Fibroblast of lung (primary cell): ENCODE results near the gene CNTN4. TPM values are rescaled to one million over a fixed set of nuclear protein-coding genes. Genes with fewer than 3 reads are reported as not detected.

Experiments
- DNase-seq, 2 donors: peaks; one replicate each; pipeline versions ENCODE4 v3.0.0 to v3.0.0-alpha.2; 2010; ENCODE audit warnings: low read depth in 2 of 2
- H2AFZ ChIP-seq: 2 replicates; pipeline ENCODE4 v1.5.1; 2012; ENCODE audit warnings: low read length, control low read depth, inconsistent platforms
- H3K27ac ChIP-seq: 2 replicates; pipeline ENCODE4 v1.5.1; 2011; ENCODE audit warnings: low read length, control low read depth; ENCODE audit not compliant: insufficient read depth
- H3K27me3 ChIP-seq: 2 replicates; pipeline ENCODE4 v1.5.1; 2011; ENCODE audit warnings: mild to moderate bottlenecking, low read length; ENCODE audit not compliant: control insufficient read depth, insufficient read depth
- H3K36me3 ChIP-seq: 2 replicates; pipeline ENCODE4 v1.5.1; 2011; ENCODE audit warnings: low read length; ENCODE audit not compliant: control insufficient read depth, insufficient read depth
- H3K4me1 ChIP-seq: 2 replicates; pipeline ENCODE4 v1.5.1; 2011; ENCODE audit warnings: low read length; ENCODE audit not compliant: control insufficient read depth, insufficient read depth; ENCODE audit errors: extremely low read depth
- H3K4me2 ChIP-seq: 2 replicates; pipeline ENCODE4 v1.5.1; 2011; ENCODE audit warnings: low read length, control low read depth; ENCODE audit not compliant: insufficient read depth; ENCODE audit errors: extremely low read depth
- H3K4me3 ChIP-seq, 4 experiments: fragments of 200-600 bp in 1 of 4; sonication (generic) in 1 of 4; replicated peaks in 1 of 4; 2 replicates each; pipeline ENCODE4 v1.5.1; 2011 to 2016; ENCODE audit warnings: low read length in 4 of 4, low read depth in 3 of 4, mild to moderate bottlenecking in 3 of 4, control low read depth in 2 of 4, inconsistent platforms in 1 of 4, mixed read lengths in 1 of 4; ENCODE audit not compliant: insufficient read depth in 1 of 4; ENCODE audit errors: control extremely low read depth in 1 of 4
- H3K79me2 ChIP-seq: 2 replicates; pipeline ENCODE4 v1.5.1; 2012; ENCODE audit warnings: mild to moderate bottlenecking, low read length, inconsistent platforms; ENCODE audit not compliant: control insufficient read depth, insufficient read depth
- H3K9ac ChIP-seq: 2 replicates; pipeline ENCODE4 v1.5.1; 2011; ENCODE audit warnings: mild to moderate bottlenecking, low read length, control low read depth; ENCODE audit not compliant: insufficient read depth
- H3K9me3 ChIP-seq: 2 replicates; pipeline ENCODE4 v1.5.1; 2012; ENCODE audit warnings: low read depth, low read length; ENCODE audit not compliant: control insufficient read depth, insufficient read depth
- H4K20me1 ChIP-seq: 2 replicates; pipeline ENCODE4 v1.5.1; 2011; ENCODE audit warnings: low read length; ENCODE audit not compliant: control insufficient read depth, insufficient read depth; ENCODE audit errors: extremely low read depth
- EZH2 ChIP-seq: IDR thresholded peaks from 2 replicates; pipeline ENCODE4 v1.5.1; 2012; ENCODE audit warnings: low read length, control low read depth, mild to moderate bottlenecking; ENCODE audit errors: missing control alignments
- polyA plus RNA-seq, 2 donors: library from polyadenylated mRNA; depleted of rRNA in 1 of 2; stranded (reverse) in 1 of 2; unstranded in 1 of 2; fragments of >200 nt; gene quantifications; 2 replicates each; pipeline ENCODE4 v1.2.1, GENCODE V29; 2011 to 2012; ENCODE audit warnings: missing spikeins in 1 of 2
- total RNA-seq: library from RNA; depleted of rRNA; stranded (reverse); fragments of >200 nt; gene quantifications from 2 replicates; pipeline ENCODE4 v1.2.1, GENCODE V29; 2014
- TF ChIP-seq, protein P1 (sequence below), 2 donors: IDR thresholded peaks in 1 of 2; conservative IDR thresholded peaks in 1 of 2; 1 replicate in 1 of 2; 2 replicates in 1 of 2; pipeline ENCODE4 v1.5.1; 2011 to 2012; ENCODE audit warnings: low read length in 2 of 2, control low read depth in 1 of 2, inconsistent platforms in 1 of 2, low read depth in 1 of 2, mild to moderate bottlenecking in 1 of 2

CNTN4 gene
- total and polyA plus RNA-seq, 2 donors (not counting 1 experiment from before 2014, with no cell fraction given) = 0.17 to 0.69 TPM

- H3K27me3 ChIP-seq = no peaks in the 10 kb centered on the region
- H4K20me1 ChIP-seq = no peaks in the 10 kb centered on the region
- TF ChIP-seq, protein P1, sequence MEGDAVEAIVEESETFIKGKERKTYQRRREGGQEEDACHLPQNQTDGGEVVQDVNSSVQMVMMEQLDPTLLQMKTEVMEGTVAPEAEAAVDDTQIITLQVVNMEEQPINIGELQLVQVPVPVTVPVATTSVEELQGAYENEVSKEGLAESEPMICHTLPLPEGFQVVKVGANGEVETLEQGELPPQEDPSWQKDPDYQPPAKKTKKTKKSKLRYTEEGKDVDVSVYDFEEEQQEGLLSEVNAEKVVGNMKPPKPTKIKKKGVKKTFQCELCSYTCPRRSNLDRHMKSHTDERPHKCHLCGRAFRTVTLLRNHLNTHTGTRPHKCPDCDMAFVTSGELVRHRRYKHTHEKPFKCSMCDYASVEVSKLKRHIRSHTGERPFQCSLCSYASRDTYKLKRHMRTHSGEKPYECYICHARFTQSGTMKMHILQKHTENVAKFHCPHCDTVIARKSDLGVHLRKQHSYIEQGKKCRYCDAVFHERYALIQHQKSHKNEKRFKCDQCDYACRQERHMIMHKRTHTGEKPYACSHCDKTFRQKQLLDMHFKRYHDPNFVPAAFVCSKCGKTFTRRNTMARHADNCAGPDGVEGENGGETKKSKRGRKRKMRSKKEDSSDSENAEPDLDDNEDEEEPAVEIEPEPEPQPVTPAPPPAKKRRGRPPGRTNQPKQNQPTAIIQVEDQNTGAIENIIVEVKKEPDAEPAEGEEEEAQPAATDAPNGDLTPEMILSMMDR (conservative IDR thresholded peaks at IDR 0.05 in 1 of 2, IDR thresholded peaks at IDR 0.05 in 1 of 2; ENCODE audit: low read depth in 1 of 2, low read length in 2 of 2) = no peak
- no peaks in the 10 kb centered on the region for H3K9me3 ChIP-seq
- no peak overlapping the region for H3K4me3 ChIP-seq
- no peak overlapping the region for H3K4me2 ChIP-seq
- no peaks in the 10 kb centered on the region for H3K4me1 ChIP-seq
- no peak overlapping the region for H2AFZ ChIP-seq
- H3K27ac ChIP-seq = no peak overlapping the region
- no peak for DNase-seq
- no peak overlapping the region for H3K9ac ChIP-seq
- H3K36me3 ChIP-seq = no peaks in the 10 kb centered on the region
- H3K79me2 ChIP-seq = no peaks in the 10 kb centered on the region
Measured at GRCh38 chr3:2375376-2375775, 276.7 kb downstream of the CNTN4 start.

- H3K9me3 ChIP-seq = no peaks in the 10 kb centered on the region
Measured at GRCh38 chr3:2377281-2377680, 278.6 kb downstream of the CNTN4 start.

DNA sequence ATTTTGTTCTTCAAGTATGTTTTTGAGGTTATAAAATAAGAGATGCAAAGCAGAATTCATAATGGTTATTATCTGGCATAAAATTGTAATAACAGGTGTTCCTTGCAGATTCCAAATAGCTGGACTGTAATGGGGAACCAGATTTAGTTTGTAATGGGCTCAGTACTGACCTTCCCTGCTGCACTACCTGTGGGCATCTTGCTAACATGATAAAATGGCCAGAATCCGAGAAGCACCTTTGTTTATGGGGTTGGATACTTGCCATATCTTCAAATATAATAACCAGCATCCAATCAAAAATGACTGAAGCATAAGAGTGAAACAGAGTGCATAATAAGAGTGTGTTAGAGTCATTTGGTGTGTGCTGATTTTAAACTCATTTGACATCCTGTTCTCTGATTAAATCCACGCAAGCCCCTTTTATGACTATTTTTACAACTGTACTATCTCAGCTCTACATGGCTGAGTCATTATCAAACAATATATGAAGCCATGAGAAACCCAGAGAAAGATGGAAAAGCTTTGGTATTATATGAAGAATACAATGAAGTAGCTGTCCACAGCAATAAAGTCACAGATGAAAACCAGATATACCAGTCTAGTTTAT lies 292.4 kb downstream of the CNTN4 start:
- no peak overlapping the region for H3K9ac ChIP-seq
- H3K27me3 ChIP-seq = no peaks in the 10 kb centered on the region
- no peak overlapping the region for H3K27ac ChIP-seq
- H3K9me3 ChIP-seq = no peaks in the 10 kb centered on the region
- H3K79me2 ChIP-seq = no peaks in the 10 kb centered on the region
- H3K4me2 ChIP-seq = no peak overlapping the region
- DNase-seq = no peak
- H3K36me3 ChIP-seq = no peaks in the 10 kb centered on the region
- no peak overlapping the region for H2AFZ ChIP-seq
- no peak overlapping the region for H3K4me3 ChIP-seq
- H4K20me1 ChIP-seq = no peaks in the 10 kb centered on the region
- H3K4me1 ChIP-seq = no peaks in the 10 kb centered on the region
- no peak for TF ChIP-seq EZH2
- TF ChIP-seq, protein P1 (conservative IDR thresholded peaks at IDR 0.05 in 1 of 2, IDR thresholded peaks at IDR 0.05 in 1 of 2; ENCODE audit: low read depth in 1 of 2, low read length in 2 of 2) = no peak

More at GRCh38 chr3:2377281-2377680, 278.6 kb downstream of the CNTN4 start:
- no peak overlapping the region for H2AFZ ChIP-seq
- no peak overlapping the region for H3K9ac ChIP-seq
- H3K4me2 ChIP-seq = no peak overlapping the region
- H3K4me3 ChIP-seq = no peak overlapping the region
- no peaks in the 10 kb centered on the region for H3K27me3 ChIP-seq
- no peaks in the 10 kb centered on the region for H3K4me1 ChIP-seq
- TF ChIP-seq, protein P1 (conservative IDR thresholded peaks at IDR 0.05 in 1 of 2, IDR thresholded peaks at IDR 0.05 in 1 of 2; ENCODE audit: low read depth in 1 of 2, low read length in 2 of 2) = no peak
- no peak for TF ChIP-seq EZH2
- DNase-seq = no peak
- H4K20me1 ChIP-seq = no peaks in the 10 kb centered on the region
- H3K79me2 ChIP-seq = no peaks in the 10 kb centered on the region
- H3K36me3 ChIP-seq = no peaks in the 10 kb centered on the region
- no peak overlapping the region for H3K27ac ChIP-seq
